HG02678 (cell line): Measurements from ENCODE around the gene ANXA6.
"Not testable (repeated sequence)": the region's sequence is repeated elsewhere in the genome, so short reads cannot be mapped to it uniquely, and the experiment has no call there.

Source experiments
- ATAC-seq: cut with Tn5 transposase; IDR thresholded peaks from one replicate; pipeline ENCODE4 v1.9.1; 2021; ENCODE audit warnings: mild to moderate bottlenecking, moderate library complexity; ENCODE audit not compliant: unreplicated experiment

ANXA6 gene

GRCh38 chr5:151181818-151182523 lies 24.4 kb upstream of the ANXA6 start:
- ATAC-seq, result no peak

GRCh38 chr5:151180291-151180690 lies 22.7 kb upstream of the ANXA6 start:
- no peak for ATAC-seq

- no peak for ATAC-seq
Observed at GRCh38 chr5:151179489-151179840, 21.9 kb upstream of the ANXA6 start.

GRCh38 chr5:151178777-151179488 lies 21.4 kb upstream of the ANXA6 start:
- no peak for ATAC-seq

GRCh38 chr5:151178372-151178771 lies 20.8 kb upstream of the ANXA6 start:
- no peak for ATAC-seq

GRCh38 chr5:151176268-151176667 lies 18.7 kb upstream of the ANXA6 start:
- not testable (repeated sequence) for ATAC-seq

- no peak for ATAC-seq
Observed at GRCh38 chr5:151174612-151175101, 17.1 kb upstream of the ANXA6 start.

- no peak for ATAC-seq
Observed at GRCh38 chr5:151173711-151174611, 16.4 kb upstream of the ANXA6 start.

GRCh38 chr5:151171529-151171928 lies 13.9 kb upstream of the ANXA6 start:
- no peak for ATAC-seq

GRCh38 chr5:151168602-151169344 lies 11.2 kb upstream of the ANXA6 start:
- ATAC-seq, result no peak

- ATAC-seq, result no peak
Observed at GRCh38 chr5:151167022-151167421, 9.4 kb upstream of the ANXA6 start.

GRCh38 chr5:151164687-151165392 lies 7.3 kb upstream of the ANXA6 start:
- peak; percentile 94 for ATAC-seq

- no peak for ATAC-seq
Observed at GRCh38 chr5:151162776-151163175, 5.2 kb upstream of the ANXA6 start.

- ATAC-seq, result no peak
Observed at GRCh38 chr5:151159649-151160373, 2.2 kb upstream of the ANXA6 start.

GRCh38 chr5:151158287-151158661 lies 695 bp upstream of the ANXA6 start:
- ATAC-seq, result no peak

- no peak for ATAC-seq
Observed at GRCh38 chr5:151156507-151157420, 815 bp downstream of the ANXA6 start.

GRCh38 chr5:151155775-151156506 lies 1.6 kb downstream of the ANXA6 start:
- peak; percentile 31 for ATAC-seq
